Embryonic facial prominence (tissue), 1 donor: Measurements from ENCODE around the gene KSR1.
"Not testable (repeated sequence)": the region's sequence is repeated elsewhere in the genome, so short reads cannot be mapped to it uniquely, and the experiment has no call there.

Experiments used
- DNase-seq: peaks from one replicate; pipeline ENCODE4 v3.0.0-alpha.2; 2016; ENCODE audit errors: extremely low spot score

KSR1 gene

GRCh38 chr17:27426471-27426870 lies 29.8 kb upstream of the KSR1 start:
- DNase-seq, result not testable (repeated sequence)

DNA sequence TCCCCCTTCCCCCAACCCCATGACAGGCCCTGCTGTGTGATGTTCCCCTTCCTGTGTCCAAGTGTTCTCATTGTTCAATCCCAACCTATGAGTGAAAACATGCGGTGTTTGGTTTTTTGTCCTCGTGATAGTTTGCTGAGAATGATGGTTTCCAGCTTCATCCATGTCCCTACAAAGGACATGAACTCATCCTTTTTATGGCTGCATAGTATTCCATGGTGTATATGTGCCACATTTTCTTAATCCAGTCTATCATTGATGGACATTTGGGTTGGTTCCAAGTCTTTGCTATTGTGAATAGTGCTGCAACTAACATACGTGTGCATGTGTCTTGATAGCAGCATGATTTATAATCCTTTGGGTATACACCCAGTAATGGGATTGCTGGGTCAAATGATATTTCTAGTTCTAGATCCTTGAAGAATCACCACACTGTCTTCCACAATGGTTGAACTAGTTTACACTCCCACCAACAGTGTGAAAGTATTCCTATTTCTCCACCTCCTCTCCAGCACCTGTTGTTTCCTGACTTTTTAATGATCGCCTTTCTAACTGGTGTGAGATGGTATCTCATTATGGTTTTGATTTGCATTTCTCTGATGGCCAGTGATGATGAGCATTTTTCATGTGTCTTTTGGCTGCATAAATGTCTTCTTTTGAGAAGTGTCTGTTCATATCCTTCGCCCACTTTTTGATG lies 28.9 kb upstream of the KSR1 start:
- not testable (repeated sequence) for DNase-seq

GRCh38 chr17:27428781-27429505 lies 27.3 kb upstream of the KSR1 start:
- no peak for DNase-seq

- DNase-seq, result no peak
These were observed 26.4 kb upstream of the KSR1 start for GRCh38 chr17:27429666-27430382.

GRCh38 chr17:27430383-27430840 lies 25.8 kb upstream of the KSR1 start:
- DNase-seq, result no peak

DNA sequence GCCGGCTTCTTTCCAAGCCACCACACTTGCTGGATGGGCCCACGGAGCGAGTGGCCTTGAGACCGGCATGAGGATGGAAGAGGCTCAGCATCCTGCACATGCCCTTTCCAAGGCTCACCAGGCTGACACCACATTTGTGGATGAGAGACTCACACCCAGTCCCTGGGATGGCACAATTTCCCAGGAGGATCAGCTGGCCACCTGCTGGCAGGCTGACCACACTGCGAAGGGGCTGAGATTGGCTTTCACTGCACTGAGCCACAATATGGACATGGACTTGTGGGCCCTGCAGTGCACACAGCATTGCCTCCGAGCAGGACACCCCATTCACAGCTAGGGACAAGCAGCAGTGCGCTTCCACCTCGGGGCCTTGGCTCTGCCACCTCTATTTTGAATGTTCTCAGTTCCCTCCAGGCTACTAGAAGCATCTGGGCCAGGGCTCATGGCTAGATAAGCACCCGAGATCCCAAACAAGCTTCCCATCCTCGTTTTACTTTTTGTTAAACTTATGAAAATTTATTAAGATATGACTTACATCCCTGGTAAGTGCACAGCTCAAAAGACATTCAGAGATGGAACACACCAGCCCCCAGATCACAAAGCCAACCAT lies 25.3 kb upstream of the KSR1 start:
- DNase-seq, result no peak

DNA sequence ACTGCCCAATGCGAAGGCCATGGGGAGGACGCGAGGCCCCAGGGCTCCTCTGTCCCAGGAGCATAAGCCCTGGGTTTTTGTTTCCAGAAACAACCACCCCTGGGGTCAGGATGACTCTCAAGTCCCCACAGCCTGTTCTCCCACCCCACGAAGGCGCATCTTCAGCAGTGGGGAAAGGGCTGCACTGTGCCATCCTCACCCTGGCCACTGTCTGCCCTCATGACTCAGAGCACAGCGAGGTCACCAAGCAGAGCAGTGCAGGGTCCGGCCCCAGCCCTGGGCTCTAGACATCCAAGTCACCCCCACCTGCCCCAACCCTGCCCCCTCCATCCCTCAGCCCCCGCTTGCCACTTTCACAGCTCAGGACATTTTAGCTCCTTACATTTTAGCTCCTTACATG lies 22.7 kb upstream of the KSR1 start:
- no peak for DNase-seq

DNA sequence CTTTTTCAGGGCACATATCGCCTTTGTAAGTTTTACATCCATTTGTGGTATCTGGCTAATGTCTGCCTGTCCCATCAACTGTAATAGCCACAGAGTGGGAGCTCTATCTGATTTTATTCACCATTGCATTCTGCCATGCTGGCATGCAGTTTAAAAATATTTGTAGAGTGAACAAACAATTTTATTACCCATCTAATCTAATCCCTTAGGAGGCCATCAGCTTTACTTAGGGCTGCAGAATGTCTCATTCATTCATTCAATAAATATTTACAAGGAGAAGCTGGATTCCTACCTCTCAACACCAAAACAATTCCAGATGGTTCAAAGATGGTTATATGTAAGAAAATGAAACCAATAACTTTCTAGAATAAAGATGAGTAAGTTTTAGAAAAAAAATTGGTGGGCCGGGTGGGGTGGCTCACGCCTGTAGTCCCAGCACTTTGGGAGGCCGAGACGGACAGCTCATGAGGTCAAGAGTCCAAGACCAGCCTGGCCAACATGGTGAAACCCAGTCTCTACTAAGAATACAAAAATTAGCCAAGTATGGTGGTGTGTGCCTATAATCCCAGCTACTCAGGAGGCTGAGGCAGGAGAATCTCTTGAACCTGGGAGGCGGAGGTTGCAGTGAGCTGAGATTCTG lies 20.7 kb upstream of the KSR1 start:
- not testable (repeated sequence) for DNase-seq

GRCh38 chr17:27438348-27438998 lies 17.8 kb upstream of the KSR1 start:
- DNase-seq, result no peak

DNA sequence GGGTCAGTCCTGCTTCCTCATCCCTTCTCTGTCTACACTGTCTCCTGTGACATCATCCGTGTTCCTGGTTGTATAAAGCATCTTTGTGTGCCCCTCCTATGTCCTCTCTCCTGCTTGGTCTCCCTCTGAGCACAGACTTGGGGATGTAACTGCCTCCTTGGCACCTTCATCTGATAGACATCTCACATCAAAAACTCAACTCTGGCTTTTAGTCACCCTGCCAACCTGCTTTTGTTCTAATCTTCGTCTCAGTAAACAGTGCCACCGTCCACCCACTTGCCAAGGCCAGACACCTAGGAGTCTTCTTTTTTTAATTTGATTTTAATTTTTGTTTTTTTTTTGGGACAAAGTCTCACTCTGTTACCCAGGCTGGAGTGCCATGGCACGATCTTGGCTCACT lies 16.9 kb upstream of the KSR1 start:
- no peak for DNase-seq

DNA sequence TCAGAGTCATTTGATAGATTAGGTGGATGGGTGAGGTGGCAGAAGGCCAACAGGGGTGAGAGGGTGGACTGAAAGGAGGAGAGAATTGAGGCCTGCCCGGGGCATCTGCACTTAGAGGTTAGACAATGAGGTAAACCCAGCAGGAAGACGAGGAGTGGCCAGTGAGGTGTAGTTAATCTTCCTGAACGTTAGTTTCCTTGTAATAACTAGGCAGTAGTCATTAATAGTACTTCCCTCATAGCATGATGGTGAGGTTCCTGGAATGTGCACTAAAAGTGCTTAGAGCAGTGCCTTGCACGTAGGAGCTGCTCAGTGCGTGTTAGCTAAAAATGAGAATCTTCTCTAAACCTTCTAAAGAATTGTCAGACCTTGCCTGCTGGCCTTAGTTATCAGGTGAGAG lies 13.5 kb upstream of the KSR1 start:
- DNase-seq, result no peak

DNA sequence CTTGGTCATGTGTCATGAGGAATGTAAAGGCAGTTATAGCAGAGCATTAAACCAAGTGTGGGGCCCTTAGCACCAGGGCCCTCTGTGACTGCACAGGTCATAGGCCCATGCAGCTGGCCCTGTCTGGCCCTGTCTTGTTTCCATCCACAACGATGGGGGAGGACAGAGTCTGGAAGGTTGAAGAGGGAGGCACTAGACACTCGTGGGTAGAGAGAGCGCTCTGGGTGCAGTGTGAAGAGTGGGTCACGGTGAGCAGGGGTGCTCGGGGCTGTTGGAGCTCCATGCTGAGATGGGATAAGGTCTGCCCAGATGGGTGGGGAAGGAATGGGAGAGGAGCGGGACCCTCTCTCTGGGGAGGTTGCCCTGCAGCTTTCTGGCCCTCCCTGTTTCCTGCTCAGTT lies 12.8 kb upstream of the KSR1 start:
- DNase-seq, result no peak

- DNase-seq, result no peak
These were observed 10.3 kb upstream of the KSR1 start for GRCh38 chr17:27445971-27446370.

GRCh38 chr17:27446569-27447301 lies 9.5 kb upstream of the KSR1 start:
- DNase-seq, result no peak

DNA sequence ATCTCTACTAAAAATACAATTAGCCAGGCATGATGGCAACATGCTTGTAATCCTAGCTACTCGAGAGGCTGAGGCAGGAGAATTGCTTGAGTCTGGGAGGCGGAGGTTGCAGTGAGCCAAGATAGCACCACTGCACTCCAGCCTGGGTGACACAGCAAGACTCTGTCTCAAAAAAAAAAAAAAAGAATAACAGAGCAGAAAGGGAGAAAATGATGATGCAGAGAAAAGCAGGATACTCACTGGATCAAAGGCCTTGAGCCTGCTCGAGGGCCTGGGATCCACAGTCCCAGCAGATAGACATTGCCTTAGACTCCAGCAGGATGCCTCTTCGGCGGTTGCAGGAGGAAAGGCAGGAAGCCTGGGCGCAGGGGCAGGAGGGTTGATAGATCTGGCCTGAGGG lies 7.7 kb upstream of the KSR1 start:
- not testable (repeated sequence) for DNase-seq

- DNase-seq, result no peak
These were observed 6.7 kb upstream of the KSR1 start for GRCh38 chr17:27449541-27449940.

DNA sequence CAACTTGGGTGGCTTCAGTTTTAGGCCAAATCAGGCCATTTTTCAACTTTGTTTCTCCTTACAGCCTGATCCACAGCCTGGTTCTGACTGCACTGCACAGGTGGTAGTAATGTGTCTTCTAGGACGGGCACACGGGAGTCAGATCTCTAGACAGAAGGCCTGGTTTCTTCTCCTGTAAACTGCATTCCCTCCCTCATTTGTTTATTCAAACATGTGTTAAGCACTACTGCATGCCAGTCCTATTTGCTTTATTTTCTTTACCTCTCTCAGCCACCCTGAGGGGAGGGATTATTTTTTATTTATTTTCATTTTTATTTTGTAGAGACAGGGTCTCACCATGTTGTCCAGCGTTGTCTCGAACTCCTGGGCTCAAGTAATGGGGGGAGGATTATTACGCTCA lies 6.3 kb upstream of the KSR1 start:
- no peak for DNase-seq

GRCh38 chr17:27450416-27450815 lies 5.8 kb upstream of the KSR1 start:
- DNase-seq, result no peak

GRCh38 chr17:27451906-27452305 lies 4.3 kb upstream of the KSR1 start:
- no peak for DNase-seq

GRCh38 chr17:27452828-27453227 lies 3.4 kb upstream of the KSR1 start:
- DNase-seq, result no peak

- no peak for DNase-seq
These were observed 2.8 kb upstream of the KSR1 start for GRCh38 chr17:27453471-27453870.
